Measurements from ENCODE around the gene TMEFF2.

TMEFF2 gene

DNA sequence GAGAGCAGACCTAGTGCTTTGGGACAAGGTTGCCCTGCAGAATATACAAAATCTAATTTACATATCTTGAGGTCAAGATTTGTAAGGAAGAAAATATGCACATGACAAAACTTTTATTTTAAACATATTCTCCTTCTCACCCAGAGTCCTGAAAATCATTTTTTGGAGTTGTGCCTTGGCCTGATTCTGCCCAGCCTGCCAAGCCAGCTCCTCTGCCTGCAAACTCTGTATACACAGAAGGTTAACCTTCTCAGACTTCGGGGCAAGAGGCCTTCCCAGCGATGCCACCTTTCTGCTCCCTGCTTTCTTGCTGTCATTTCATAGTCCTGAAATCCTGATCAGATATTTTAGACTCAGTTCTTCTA, 252.0 kb downstream of the TMEFF2 start:
- H3K4me2 ChIP-seq (ENCODE audit: low read depth, low read length, poor library complexity, severe bottlenecking): no peak overlapping the region
- TF ChIP-seq CTCF (conservative IDR thresholded peaks at IDR 0.05; ENCODE audit: low read length) (no peak), EZH2phosphoT487 (IDR thresholded peaks at IDR 0.05; ENCODE audit: borderline replicate concordance) (no peak)
- no peaks in the 10 kb centered on the region for H3K4me1 ChIP-seq (ENCODE audit: insufficient read depth, low read length, poor library complexity, severe bottlenecking)

GRCh38 chr2:191942090-191942738, 252.5 kb downstream of the TMEFF2 start:
- no peak overlapping the region for H2AFZ ChIP-seq (ENCODE audit: low read length)
- no peaks in the 10 kb centered on the region for H3K36me3 ChIP-seq (ENCODE audit: insufficient read depth, low read length)
- no peak overlapping the region for H3K4me3 ChIP-seq (ENCODE audit: low read length, poor library complexity, severe bottlenecking)
- H3K4me2 ChIP-seq (ENCODE audit: low read depth, low read length, poor library complexity, severe bottlenecking): no peak overlapping the region
- H3K9ac ChIP-seq (ENCODE audit: low read depth, low read length, poor library complexity, severe bottlenecking): no peak overlapping the region
- H3K9me2 ChIP-seq (replicated peaks; ENCODE audit: low read depth, low read length): no peaks in the 10 kb centered on the region
- H3K9me3 ChIP-seq (ENCODE audit: insufficient read depth, low read depth, low read length): no peaks in the 10 kb centered on the region
- no peak for TF ChIP-seq EZH2phosphoT487 (IDR thresholded peaks at IDR 0.05; ENCODE audit: borderline replicate concordance)
- no peak for TF ChIP-seq CTCF (conservative IDR thresholded peaks at IDR 0.05; ENCODE audit: low read length)
- H3K79me2 ChIP-seq (ENCODE audit: insufficient read depth, low read length): no peaks in the 10 kb centered on the region
- no peaks in the 10 kb centered on the region for H3K27me3 ChIP-seq (ENCODE audit: insufficient read depth, low read length, poor library complexity, severe bottlenecking)
- H3K4me1 ChIP-seq (ENCODE audit: insufficient read depth, low read length, poor library complexity, severe bottlenecking): no peaks in the 10 kb centered on the region
- no peaks in the 10 kb centered on the region for H3F3A ChIP-seq (ENCODE audit: low read depth)
- no peaks in the 10 kb centered on the region for H4K20me1 ChIP-seq (ENCODE audit: insufficient read depth, low read length, poor library complexity, severe bottlenecking)

More for the DNA sequence above, 252.0 kb downstream of the TMEFF2 start:
- no peaks in the 10 kb centered on the region for H3K9me3 ChIP-seq (ENCODE audit: insufficient read depth, low read depth, low read length)
- no peaks in the 10 kb centered on the region for H3K9me2 ChIP-seq (replicated peaks; ENCODE audit: low read depth, low read length)
- no peaks in the 10 kb centered on the region for H3F3A ChIP-seq (ENCODE audit: low read depth)
- no peaks in the 10 kb centered on the region for H4K20me1 ChIP-seq (ENCODE audit: insufficient read depth, low read length, poor library complexity, severe bottlenecking)
- no peaks in the 10 kb centered on the region for H3K36me3 ChIP-seq (ENCODE audit: insufficient read depth, low read length)
- no peak overlapping the region for H3K4me3 ChIP-seq (ENCODE audit: low read length, poor library complexity, severe bottlenecking)
- no peak overlapping the region for H2AFZ ChIP-seq (ENCODE audit: low read length)
- no peaks in the 10 kb centered on the region for H3K27me3 ChIP-seq (ENCODE audit: insufficient read depth, low read length, poor library complexity, severe bottlenecking)
- H3K79me2 ChIP-seq (ENCODE audit: insufficient read depth, low read length): no peaks in the 10 kb centered on the region
- no peak overlapping the region for H3K9ac ChIP-seq (ENCODE audit: low read depth, low read length, poor library complexity, severe bottlenecking)

DNA sequence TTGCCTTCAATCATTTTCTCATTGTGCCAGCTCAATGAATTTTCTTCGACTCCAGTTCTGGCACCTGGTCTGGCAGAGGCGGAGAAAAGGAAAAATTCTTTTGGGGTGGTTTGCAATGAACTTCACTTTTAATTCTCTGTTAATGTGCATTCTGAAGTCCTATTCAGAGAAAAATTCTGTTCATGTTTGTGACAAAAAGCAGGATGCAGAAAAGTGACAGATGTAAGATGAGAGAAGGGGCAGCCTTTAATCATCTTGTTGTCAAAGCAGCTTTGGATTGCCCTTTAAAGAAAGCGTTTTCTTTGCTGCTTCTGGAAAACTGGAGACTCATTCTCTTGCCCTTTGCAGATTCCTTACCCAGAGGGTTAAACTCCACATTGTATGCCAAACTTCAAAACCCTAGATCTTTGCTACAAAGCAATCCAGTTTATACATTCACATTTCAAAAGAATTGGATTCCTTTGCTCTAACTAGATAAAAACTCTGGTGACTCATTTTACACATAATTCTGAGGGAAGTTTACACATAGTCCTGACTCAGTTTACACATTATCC, 253.3 kb downstream of the TMEFF2 start:
- no peaks in the 10 kb centered on the region for H3F3A ChIP-seq (ENCODE audit: low read depth)
- no peak overlapping the region for H3K9ac ChIP-seq (ENCODE audit: low read depth, low read length, poor library complexity, severe bottlenecking)
- no peaks in the 10 kb centered on the region for H3K36me3 ChIP-seq (ENCODE audit: insufficient read depth, low read length)
- H3K4me3 ChIP-seq (ENCODE audit: low read length, poor library complexity, severe bottlenecking): no peak overlapping the region
- no peaks in the 10 kb centered on the region for H3K79me2 ChIP-seq (ENCODE audit: insufficient read depth, low read length)
- no peaks in the 10 kb centered on the region for H3K27me3 ChIP-seq (ENCODE audit: insufficient read depth, low read length, poor library complexity, severe bottlenecking)
- H3K9me3 ChIP-seq (ENCODE audit: insufficient read depth, low read depth, low read length): no peaks in the 10 kb centered on the region
- no peak overlapping the region for H2AFZ ChIP-seq (ENCODE audit: low read length)
- TF ChIP-seq CTCF (conservative IDR thresholded peaks at IDR 0.05; ENCODE audit: low read length): no peak
- no peak for TF ChIP-seq EZH2phosphoT487 (IDR thresholded peaks at IDR 0.05; ENCODE audit: borderline replicate concordance)
- no peaks in the 10 kb centered on the region for H4K20me1 ChIP-seq (ENCODE audit: insufficient read depth, low read length, poor library complexity, severe bottlenecking)
- no peak overlapping the region for H3K4me2 ChIP-seq (ENCODE audit: low read depth, low read length, poor library complexity, severe bottlenecking)
- no peaks in the 10 kb centered on the region for H3K9me2 ChIP-seq (replicated peaks; ENCODE audit: low read depth, low read length)
- no peaks in the 10 kb centered on the region for H3K4me1 ChIP-seq (ENCODE audit: insufficient read depth, low read length, poor library complexity, severe bottlenecking)

Data from Loucy (cell line).